ENCODE results near the gene ZNF83. TPM values are rescaled to one million over a fixed set of nuclear protein-coding genes. Genes with fewer than 3 reads are reported as not detected.

ZNF83 gene
- total and polyA plus RNA-seq, 12 donors, result 10.3 to 89.3 (median 16.7) TPM

DNA sequence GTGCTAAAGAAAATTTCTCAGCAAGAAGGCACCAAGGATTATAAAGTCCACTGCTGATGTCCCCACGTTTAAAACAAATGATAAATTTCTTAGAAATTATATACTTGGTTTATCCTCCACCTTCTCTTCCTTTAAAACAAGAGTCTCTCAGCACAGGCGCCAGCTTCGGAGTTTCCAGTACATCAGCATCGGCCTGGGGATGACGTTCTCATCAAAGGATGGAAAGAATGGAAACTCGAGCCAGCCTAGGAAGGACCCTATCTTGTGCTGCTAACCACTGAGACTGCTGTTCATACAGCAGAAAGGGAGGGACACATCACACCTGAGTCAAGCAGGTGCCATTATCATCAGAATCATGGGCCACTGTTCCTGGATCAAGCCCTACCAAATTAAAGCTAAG lies 29.8 kb upstream of the ZNF83 start:
- intact Hi-C loops (cut with DNase I), result no loop called here
- WGBS, 2 donors, result 68 to 74% methylated on average over 6 of the region's 6 CpGs
- Histone ChIP-seq H3K27ac (no peak overlapping the region), H3K9me3 (peaks cover 0 to 11% (median 0%) of the 10 kb centered on the region in 11 donors), H3K4me3 (no peak overlapping the region), H3K27me3 (no peaks in the 10 kb centered on the region), H3K36me3 (peaks cover 0 to 17% (median 0%) of the 10 kb centered on the region in 9 donors), H3K4me1 (peaks cover 0 to 5% (median 0%) of the 10 kb centered on the region in 9 donors)
- ATAC-seq (no peak), DNase-seq (no peak)
- TF ChIP-seq, protein P1, sequence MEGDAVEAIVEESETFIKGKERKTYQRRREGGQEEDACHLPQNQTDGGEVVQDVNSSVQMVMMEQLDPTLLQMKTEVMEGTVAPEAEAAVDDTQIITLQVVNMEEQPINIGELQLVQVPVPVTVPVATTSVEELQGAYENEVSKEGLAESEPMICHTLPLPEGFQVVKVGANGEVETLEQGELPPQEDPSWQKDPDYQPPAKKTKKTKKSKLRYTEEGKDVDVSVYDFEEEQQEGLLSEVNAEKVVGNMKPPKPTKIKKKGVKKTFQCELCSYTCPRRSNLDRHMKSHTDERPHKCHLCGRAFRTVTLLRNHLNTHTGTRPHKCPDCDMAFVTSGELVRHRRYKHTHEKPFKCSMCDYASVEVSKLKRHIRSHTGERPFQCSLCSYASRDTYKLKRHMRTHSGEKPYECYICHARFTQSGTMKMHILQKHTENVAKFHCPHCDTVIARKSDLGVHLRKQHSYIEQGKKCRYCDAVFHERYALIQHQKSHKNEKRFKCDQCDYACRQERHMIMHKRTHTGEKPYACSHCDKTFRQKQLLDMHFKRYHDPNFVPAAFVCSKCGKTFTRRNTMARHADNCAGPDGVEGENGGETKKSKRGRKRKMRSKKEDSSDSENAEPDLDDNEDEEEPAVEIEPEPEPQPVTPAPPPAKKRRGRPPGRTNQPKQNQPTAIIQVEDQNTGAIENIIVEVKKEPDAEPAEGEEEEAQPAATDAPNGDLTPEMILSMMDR (IDR thresholded peaks at IDR 0.05), result no peak

DNA sequence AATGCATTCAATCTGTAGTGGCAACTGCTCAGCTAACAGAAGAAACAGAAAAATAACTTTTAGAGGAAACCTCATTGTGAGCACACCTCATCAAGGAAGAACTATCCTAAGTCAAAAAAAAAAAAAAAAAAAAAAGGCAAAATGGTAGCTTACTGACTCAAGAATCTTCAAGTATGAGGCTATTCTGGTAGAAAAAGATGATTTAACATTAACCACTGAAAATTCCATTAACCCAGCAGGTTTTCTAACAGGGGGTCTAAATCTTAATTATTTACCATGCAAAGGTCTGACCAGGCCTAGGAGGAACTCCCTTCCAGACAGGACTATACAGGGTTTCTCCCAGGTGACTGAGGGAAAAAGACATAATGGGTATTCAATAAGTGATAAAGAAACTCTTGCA lies 28.4 kb upstream of the ZNF83 start:
- H3K9me3 ChIP-seq, result peaks cover 0 to 3% (median 0%) of the 10 kb centered on the region in 11 donors
- peaks cover 0 to 22% (median 0%) of the 10 kb centered on the region in 9 donors for H3K36me3 ChIP-seq
- TF ChIP-seq, protein P1 (IDR thresholded peaks at IDR 0.05), result no peak
- no peak for DNase-seq
- ATAC-seq, result no peak
- no peaks in the 10 kb centered on the region for H3K27me3 ChIP-seq
- peaks cover 0 to 5% (median 0%) of the 10 kb centered on the region in 9 donors for H3K4me1 ChIP-seq
- H3K4me3 ChIP-seq, result no peak overlapping the region
- no peak overlapping the region for H3K27ac ChIP-seq
- intact Hi-C loops (cut with DNase I), result no loop called here

DNA sequence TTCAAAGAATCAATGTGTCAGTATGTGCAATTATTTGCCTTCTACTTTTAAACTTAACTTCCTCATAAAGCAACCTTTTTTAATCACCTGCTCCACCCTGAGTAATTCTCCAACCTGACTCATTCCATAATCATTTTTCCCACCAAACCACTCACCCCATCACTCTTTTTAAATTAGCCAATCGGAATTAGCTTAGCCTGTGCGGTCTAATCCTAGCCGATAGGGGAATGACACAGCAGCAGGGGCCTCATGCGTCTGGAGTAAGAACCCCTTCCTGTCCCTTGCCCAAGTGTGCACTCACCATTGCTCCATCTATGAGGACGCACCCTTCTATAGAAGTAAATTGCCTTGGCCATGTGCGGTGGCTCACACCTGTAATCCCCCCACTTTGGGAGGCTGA lies 27.4 kb upstream of the ZNF83 start:
- DNase-seq, result no peak
- WGBS, 2 donors, result 96% methylated on average over 6 of the region's 6 CpGs
- intact Hi-C loops (cut with DNase I), result no loop called here

DNA sequence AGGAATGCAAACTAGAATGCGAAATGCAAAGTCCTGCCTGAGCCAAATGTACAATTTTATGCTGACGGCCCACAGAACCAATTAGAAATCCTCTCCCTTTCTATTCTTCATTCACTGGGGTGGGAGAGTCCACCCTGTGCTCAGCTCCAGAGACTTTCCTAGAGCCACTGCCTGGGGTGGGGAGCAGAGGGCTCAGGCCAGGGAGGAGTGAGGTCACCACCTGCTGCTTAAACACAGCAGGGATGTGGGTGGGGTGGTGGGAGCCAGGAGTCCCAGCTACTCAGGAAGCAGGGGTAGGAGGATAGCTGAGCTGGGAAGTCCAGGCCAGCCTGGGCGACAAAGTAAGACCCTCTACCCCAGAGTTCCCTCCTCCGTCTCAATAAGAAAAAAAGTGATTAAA lies 26.9 kb upstream of the ZNF83 start:
- Histone ChIP-seq H3K27ac (no peak overlapping the region), H3K36me3 (peaks cover 0 to 25% (median 4%) of the 10 kb centered on the region in 9 donors), H3K27me3 (no peaks in the 10 kb centered on the region), H3K4me1 (peaks cover 0 to 5% (median 0%) of the 10 kb centered on the region in 9 donors), H3K4me3 (no peak overlapping the region), H3K9me3 (no peaks in the 10 kb centered on the region)
- ATAC-seq (no peak), DNase-seq (no peak)
- WGBS, 2 donors, result 93% methylated on average over 4 of the region's 4 CpGs
- TF ChIP-seq, protein P1 (IDR thresholded peaks at IDR 0.05), result no peak
- intact Hi-C loops (cut with DNase I), result no loop called here

More for the DNA sequence above, 27.4 kb upstream of the ZNF83 start:
- H3K36me3 ChIP-seq, result peaks cover 0 to 24% (median under 1%) of the 10 kb centered on the region in 9 donors
- no peak for ATAC-seq
- H3K4me1 ChIP-seq, result peaks cover 0 to 5% (median 0%) of the 10 kb centered on the region in 9 donors
- H3K4me3 ChIP-seq, result no peak overlapping the region
- no peaks in the 10 kb centered on the region for H3K27me3 ChIP-seq
- no peaks in the 10 kb centered on the region for H3K9me3 ChIP-seq
- H3K27ac ChIP-seq, result no peak overlapping the region
- TF ChIP-seq, protein P1 (IDR thresholded peaks at IDR 0.05), result no peak
